HepG2 (cell line): ENCODE data around the gene GNAS-AS1. TPM values are rescaled to one million over a fixed set of nuclear protein-coding genes. Genes with fewer than 3 reads are reported as not detected.

Source experiments
- ATAC-seq: fragments of 200-7000 bp; cut with Tn5 transposase; 3 replicates; pipeline ENCODE4 v1.9.1; 2020; ENCODE audit warnings: mild to moderate bottlenecking, moderate library complexity
- BruUV-seq: library from RNA; stranded (reverse); fragments of 400-500 nt; replicated peaks from 2 replicates; lab custom pipeline; 2021; lab: Mats Ljungman, UMichigan
- CTCF ChIA-PET: fragments of 300-600 bp; formaldehyde crosslinking; extraction: SDS; loops from one replicate; lab custom pipeline; 2021; ENCODE audit warnings: low total read pairs, inconsistent platforms, low intra/inter-chr PET ratio; lab: Yijun Ruan, JAX
- POLR2A ChIA-PET: fragments of 350-600 bp; sonication (Branson Sonifier 250); formaldehyde crosslinking; loops from one replicate; lab custom pipeline; 2020; ENCODE audit warnings: antibody characterized with exemption, inconsistent platforms; lab: Yijun Ruan, JAX
- DNase-seq: peaks from one replicate; pipeline ENCODE4 v3.0.0-alpha.2; 2015; ENCODE audit warnings: low spot score
- FAIRE-seq: peaks from 3 replicates; lab custom pipeline; 2011; peaks lifted over from hg19 to GRCh38; lab: Jason Lieb, UNC
- H2AFZ ChIP-seq: one replicate; pipeline ENCODE4 v1.6.1; 2011; ENCODE audit warnings: low read length, inconsistent platforms
- H3K27ac ChIP-seq: fragments of 300-600 bp; 3 replicates; pipeline ENCODE4 v1.8.0; 2011; ENCODE audit warnings: mixed run types, mild to moderate bottlenecking, mixed read lengths, low read length, inconsistent platforms; ENCODE audit not compliant: insufficient read depth; ENCODE audit errors: extremely low read length
- H3K27me3 ChIP-seq, 2 experiments: fragments of 200-600 bp in 1 of 2; 2 replicates in 1 of 2; 3 replicates in 1 of 2; pipeline versions ENCODE4 v1.6.0 to v1.8.0; 2011; ENCODE audit warnings: low read length in 2 of 2, mild to moderate bottlenecking in 2 of 2, moderate library complexity in 2 of 2, inconsistent platforms in 1 of 2; ENCODE audit not compliant: insufficient read depth in 2 of 2, control insufficient read depth in 1 of 2
- H3K36me3 ChIP-seq, 2 experiments: fragments of 200-600 bp in 1 of 2; replicated peaks in 1 of 2; 2 replicates in 1 of 2; 3 replicates in 1 of 2; pipeline versions ENCODE4 v1.5.1 to v1.8.0; 2011; ENCODE audit warnings: low read length in 2 of 2, inconsistent platforms in 1 of 2; ENCODE audit not compliant: insufficient read depth in 2 of 2, control insufficient read depth in 1 of 2
- H3K4me1 ChIP-seq: 2 replicates; pipeline ENCODE4 v1.5.1; 2012; ENCODE audit warnings: low read length, inconsistent platforms; ENCODE audit not compliant: insufficient read depth
- H3K4me2 ChIP-seq: 2 replicates; pipeline ENCODE4 v1.6.0; 2011; ENCODE audit warnings: low read depth, low read length, inconsistent platforms
- H3K4me3 ChIP-seq, 3 experiments: fragments of 200-600 bp in 1 of 3; sonication (generic), shearing (Covaris generic) in 1 of 3; replicated peaks in 1 of 3; 2 replicates each; pipeline ENCODE4 v1.5.1; 2011 to 2016; ENCODE audit warnings: low read length in 3 of 3, inconsistent platforms in 2 of 3, low read depth in 2 of 3, mild to moderate bottlenecking in 2 of 3, control low read depth in 1 of 3, mixed read lengths in 1 of 3; ENCODE audit not compliant: insufficient read depth in 1 of 3
- H3K79me2 ChIP-seq: one replicate; pipeline ENCODE4 v1.6.1; 2011; ENCODE audit warnings: low read length, inconsistent platforms; ENCODE audit not compliant: insufficient read depth
- H3K9ac ChIP-seq: 2 replicates; pipeline ENCODE4 v1.6.0; 2011; ENCODE audit warnings: mild to moderate bottlenecking, low read depth, low read length, inconsistent platforms; ENCODE audit not compliant: insufficient read depth
- H3K9me3 ChIP-seq: 2 replicates; pipeline ENCODE4 v1.5.1; 2012; ENCODE audit warnings: mild to moderate bottlenecking, low read length
- H4K20me1 ChIP-seq: 2 replicates; pipeline ENCODE4 v1.6.0; 2011; ENCODE audit warnings: inconsistent platforms, mild to moderate bottlenecking, low read length, moderate library complexity; ENCODE audit not compliant: insufficient read depth
- AGO2 ChIP-seq: fragments of 200-400 bp; formaldehyde crosslinking; optimal IDR thresholded peaks from 2 replicates; pipeline ENCODE3; 2017; ENCODE audit warnings: mild to moderate bottlenecking, low read depth, low read length, moderate library complexity
- HNRNPLL ChIP-seq: fragments of 200-400 bp; formaldehyde crosslinking; IDR thresholded peaks from 2 replicates; pipeline ENCODE4 v1.6.1; 2017; ENCODE audit warnings: mild to moderate bottlenecking, low read depth, low read length; ENCODE audit not compliant: poor library complexity, severe bottlenecking
- NCOA5 ChIP-seq: sonication (generic); formaldehyde crosslinking; IDR thresholded peaks from 2 replicates; pipeline ENCODE4 v1.4.0; 2020; ENCODE audit warnings: missing genetic modification reagents
- POLR2A ChIP-seq, 2 experiments: IDR thresholded peaks; 2 replicates each; pipeline ENCODE4 v1.6.1; 2011; ENCODE audit warnings: low read depth in 2 of 2, low read length in 2 of 2, mild to moderate bottlenecking in 1 of 2, moderate library complexity in 1 of 2; ENCODE audit not compliant: insufficient read depth in 1 of 2
- POLR2G ChIP-seq: fragments of 200-400 bp; formaldehyde crosslinking; IDR thresholded peaks from 2 replicates; pipeline ENCODE4 v1.6.1; 2018; ENCODE audit warnings: mild to moderate bottlenecking, low read depth, low read length, moderate library complexity
- RBM22 ChIP-seq: fragments of 200-400 bp; formaldehyde crosslinking; optimal IDR thresholded peaks from 2 replicates; pipeline ENCODE3; 2017; ENCODE audit warnings: mild to moderate bottlenecking, low read length, moderate library complexity
- SMAD3 ChIP-seq: sonication (generic); formaldehyde crosslinking; IDR thresholded peaks from 2 replicates; pipeline ENCODE4 v1.4.0; 2020; ENCODE audit warnings: missing genetic modification reagents
- WGBS: methylation state at CpG from one replicate; pipeline ENCODE4 v1.1.6; 2017; ENCODE audit warnings: low lambda C conversion rate; 5-methylcytosine and 5-hydroxymethylcytosine counted together
- in situ Hi-C: cut with HindIII; loops from 2 replicates; pipeline ENCODE4 v1.10.0; 2017; ENCODE audit warnings: low pct_unique_long_range_greater_than_20kb; ENCODE audit not compliant: extremely low pct_ligation_motif_present
- intact Hi-C: fragments of 100-400 bp; cut with micrococcal nuclease; formaldehyde crosslinking; loops from one replicate; pipeline ENCODE4 v1.10.0; 2022; ENCODE audit not compliant: unreplicated experiment
- polyA plus RNA-seq, 8 experiments: library from polyadenylated mRNA; depleted of rRNA in 3 of 8; stranded (reverse) in 7 of 8; unstranded in 1 of 8; fragments of >200 nt; fragmentation: Illumina TruSeq in 4 of 8; extraction: Trizol in 4 of 8; gene quantifications; 2 replicates each; pipeline versions ENCODE4 v1.2.1 to v1.2.3, GENCODE V29; 2011 to 2016; ENCODE audit warnings: low read depth in 4 of 8, missing spikeins in 1 of 8, mixed read lengths in 1 of 8; ENCODE audit not compliant: insufficient read depth in 1 of 8
- total RNA-seq, 5 experiments: library from RNA; depleted of rRNA; stranded (reverse); fragments of >200 nt; fragmentation: Illumina TruSeq; extraction: Trizol; gene quantifications; 2 replicates each; pipeline ENCODE4 v1.2.3, GENCODE V29; 2016; ENCODE audit warnings: low read depth in 1 of 5

The GNAS-AS1 gene
- total and polyA plus RNA-seq, 2 of the 13 experiments (the other 11 are each of a cell fraction or from before 2014, with no cell fraction given), result not detected

DNA sequence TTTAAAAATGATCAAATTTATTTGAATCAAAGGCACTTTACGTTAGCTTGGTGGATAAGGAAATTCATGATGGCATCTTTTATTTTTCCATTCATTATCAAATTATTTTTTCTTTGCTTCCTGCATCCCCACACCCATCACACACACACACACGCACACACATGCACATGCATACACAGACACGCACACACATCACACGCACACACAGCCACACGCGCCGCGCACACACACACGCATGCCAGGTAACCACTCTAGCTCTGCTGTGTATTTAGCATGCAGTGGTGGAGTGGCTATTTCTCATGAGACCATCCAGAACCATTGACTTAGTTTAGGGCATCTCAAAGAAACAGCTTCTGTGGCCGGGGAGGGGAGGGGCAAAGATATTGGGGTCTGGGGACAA lies 48.8 kb upstream of the GNAS-AS1 start:
- Histone ChIP-seq H3K4me2 (no peak overlapping the region), H3K27me3 (no peaks in the 10 kb centered on the region), H3K27ac (no peak overlapping the region), H3K4me1 (peaks cover 21% of the 10 kb centered on the region)
- CTCF ChIA-PET, result no interaction called here
- FAIRE-seq, result no peak
- intact Hi-C loops, result loop anchor here (10.0 kb wide), 1 partner anchor 245 kb away; the partner anchor contains the start of gene STX16
- BruUV-seq, result no TSS peak
- TF ChIP-seq NCOA5 (CRISPR knock-in tag) (no peak), POLR2A (IDR thresholded peaks at IDR 0.05; ENCODE audit: insufficient read depth in 1 of 2, low read depth in 2 of 2, low read length in 2 of 2) (0 out of 4 replicates have a peak, but pooled peaks of 1 of the 2 experiments have one; percentile 14), HNRNPLL (peak; percentile 28), AGO2 (peak; percentile 73), POLR2G (0 out of 2 replicates have a peak, but pooled peaks have one; percentile 6)
- TF ChIP-seq, all 625 proteins: peak for 4
- POLR2A ChIA-PET, result no interaction called here
- Histone ChIP-seq H3K9me3 (no peaks in the 10 kb centered on the region), H3K9ac (no peak overlapping the region), H3K4me3 (no peak overlapping the region), H3K36me3 (peaks cover 40 to 84% of the 10 kb centered on the region in 2 experiments), H4K20me1 (peaks cover 95% of the 10 kb centered on the region), H2AFZ (no peak overlapping the region), H3K79me2 (peaks cover 85% of the 10 kb centered on the region)
- WGBS, result 90% methylated on average over 10 of the region's 10 CpGs
- no peak for ATAC-seq
- in situ Hi-C loops, result no loop called here
- DNase-seq, result no peak

DNA sequence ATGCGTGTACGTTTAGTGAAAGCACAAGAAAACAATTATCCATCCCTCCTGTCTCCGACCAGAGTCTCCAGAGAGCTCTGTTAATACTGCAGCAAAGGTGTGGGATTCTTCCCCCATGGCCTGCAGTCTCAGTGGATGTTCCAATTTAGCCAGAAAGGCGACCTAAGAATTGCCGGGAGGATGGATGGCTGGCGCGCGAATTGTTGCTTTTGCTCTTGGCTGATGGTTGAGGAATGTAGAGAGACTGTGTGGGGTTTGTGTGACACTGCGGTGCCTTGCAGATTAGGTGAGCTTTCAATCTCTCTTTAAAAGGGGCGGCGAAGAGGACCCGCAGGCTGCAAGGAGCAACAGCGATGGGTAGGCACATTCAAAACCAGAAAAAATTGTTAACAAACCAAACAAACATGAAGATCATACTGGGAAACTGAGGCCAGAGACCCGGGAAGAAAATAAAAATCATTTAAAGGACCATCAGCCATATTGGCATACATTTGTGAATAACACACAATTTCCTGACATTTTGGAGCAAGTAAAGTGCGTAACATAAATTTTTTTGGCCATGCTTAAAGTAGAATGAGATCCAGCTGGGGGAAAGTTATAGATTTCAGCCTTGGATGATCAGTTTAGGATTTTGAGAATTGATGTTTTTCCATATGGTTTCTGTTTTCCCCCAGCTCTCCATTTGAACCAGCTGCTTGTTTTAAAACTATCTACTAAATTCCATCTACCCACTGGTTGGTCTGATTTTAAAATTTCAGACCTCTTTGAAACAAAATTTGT lies 48.1 kb upstream of the GNAS-AS1 start:
- intact Hi-C loops, result loop anchor here (10.0 kb wide), 1 partner anchor 244 kb away; the partner anchor contains the start of gene STX16
- H3K4me2 ChIP-seq, result no peak overlapping the region

More for the DNA sequence above, 48.1 kb upstream of the GNAS-AS1 start:
- no peak for DNase-seq
- Histone ChIP-seq H3K36me3 (peaks cover 34 to 77% of the 10 kb centered on the region in 2 experiments), H3K27me3 (no peaks in the 10 kb centered on the region), H4K20me1 (peaks cover 95% of the 10 kb centered on the region), H3K79me2 (peaks cover 89% of the 10 kb centered on the region), H3K4me1 (peaks cover 28% of the 10 kb centered on the region), H3K4me3 (no peak overlapping the region), H3K9ac (no peak overlapping the region), H3K9me3 (no peaks in the 10 kb centered on the region), H3K27ac (no peak overlapping the region), H2AFZ (no peak overlapping the region)
- CTCF ChIA-PET, result no interaction called here
- POLR2A ChIA-PET, result no interaction called here
- in situ Hi-C loops, result no loop called here
- TF ChIP-seq POLR2G (peak; percentile 39; the same call in 1 of the 2 replicates), SMAD3 (no peak), RBM22 (peak; percentile 41)
- 95% methylated on average over 15 of the region's 15 CpGs for WGBS
- no TSS peak for BruUV-seq
- FAIRE-seq, result no peak
- no peak for ATAC-seq
